ENCODE measurements around the gene UBTF. TPM values are rescaled to one million over a fixed set of nuclear protein-coding genes. Genes with fewer than 3 reads are reported as not detected.
A peak's percentile ranks its signal among the peaks of the same experiment; 100 is the strongest.
"Not testable (repeated sequence)": the region's sequence is repeated elsewhere in the genome, so short reads cannot be mapped to it uniquely, and the experiment has no call there.

UBTF gene
- total RNA-seq, 1 donor = 58.7 TPM

DNA sequence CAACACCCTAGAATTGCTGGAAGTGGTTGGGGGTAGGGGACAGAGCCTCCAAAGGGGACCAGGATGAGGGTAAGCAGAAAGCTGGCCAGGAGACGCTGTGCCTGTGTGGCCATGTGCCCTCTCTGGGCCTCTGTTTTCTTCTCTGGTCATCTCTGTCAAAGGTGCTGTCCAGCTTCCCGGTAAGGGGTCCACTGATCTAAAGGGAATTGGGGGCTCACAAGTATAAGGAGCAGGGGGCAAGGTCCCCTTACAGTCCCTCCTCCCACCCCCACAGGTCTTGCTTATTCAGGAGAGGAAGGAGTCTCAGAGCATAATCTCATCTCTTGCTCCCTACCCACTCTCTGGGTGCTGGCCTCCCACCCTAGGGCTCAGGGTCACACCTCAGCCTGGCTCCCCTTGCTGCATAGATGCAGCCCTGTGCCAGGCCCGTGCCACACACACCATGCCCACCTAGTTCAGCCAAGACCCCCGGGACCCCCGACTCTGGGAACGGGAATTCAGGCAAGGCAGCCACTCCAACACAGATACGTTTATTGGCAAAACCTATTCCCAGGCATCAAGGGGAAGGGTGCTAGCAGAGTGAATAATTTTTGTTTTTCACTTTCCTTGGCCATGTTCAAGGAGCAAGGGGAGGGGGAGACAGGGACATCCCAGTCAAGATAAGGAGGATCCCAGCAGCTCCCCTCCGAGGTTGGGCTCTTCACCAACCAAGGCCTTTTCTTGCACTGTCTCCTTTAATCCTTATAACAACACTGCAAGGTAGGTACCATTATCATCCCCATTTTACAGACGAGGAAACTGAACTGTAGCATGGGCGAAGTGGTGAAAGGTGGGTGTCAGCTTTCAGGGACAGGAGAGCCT is 28.6 kb upstream of the UBTF start:
- no peak for DNase-seq (ENCODE audit: low read depth in 2 of 3, low spot score in 2 of 3)

DNA sequence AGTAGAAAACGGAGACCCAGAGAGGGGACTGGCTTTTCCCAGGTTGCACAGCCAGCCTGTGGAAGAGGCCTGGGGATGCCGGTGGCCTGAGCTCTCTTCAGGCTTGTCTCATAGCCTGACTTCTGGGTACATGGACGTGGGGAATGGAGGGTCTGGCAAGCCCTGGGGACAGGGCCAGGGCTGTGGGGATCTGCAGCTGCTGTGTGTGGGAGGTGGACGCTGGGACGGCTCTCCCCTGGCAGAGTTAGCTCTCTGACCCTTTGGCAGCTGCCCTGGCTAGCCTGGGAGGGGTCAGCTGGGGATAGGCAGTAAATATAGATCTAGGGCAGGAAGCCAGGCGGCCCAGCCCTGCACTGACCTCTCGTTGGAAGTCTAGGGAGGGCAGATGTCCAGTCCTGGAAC is 28.0 kb upstream of the UBTF start:
- no peak for DNase-seq (ENCODE audit: low read depth in 2 of 3, low spot score in 2 of 3)

DNA sequence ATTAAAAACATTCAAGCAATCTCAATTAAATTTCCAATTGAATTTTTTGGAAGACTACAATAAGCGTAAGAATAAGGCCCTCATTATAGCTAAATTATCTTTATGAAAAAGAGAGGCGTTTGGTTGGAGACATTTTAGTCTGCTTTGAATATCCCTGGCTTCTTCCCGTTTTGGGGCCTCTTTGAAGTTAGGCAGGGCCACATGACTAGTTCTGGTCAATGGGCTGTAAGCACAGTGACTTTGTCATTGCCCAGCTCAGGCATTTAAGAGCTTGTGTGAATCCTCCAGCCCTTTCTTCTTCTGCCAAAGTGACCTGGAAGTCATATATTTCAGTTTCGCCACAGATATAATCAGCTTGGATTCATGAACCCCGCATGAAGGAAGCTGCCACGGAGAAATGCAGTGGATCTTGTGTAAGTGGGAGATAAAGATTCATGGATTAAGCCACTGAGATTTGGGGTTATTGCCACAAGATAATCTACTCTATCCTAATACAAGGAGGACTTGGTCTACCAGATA is 21.7 kb upstream of the UBTF start:
- peak in 1 of 3 donors; percentile 40 for DNase-seq (ENCODE audit: low read depth in 2 of 3, low spot score in 2 of 3)

DNA sequence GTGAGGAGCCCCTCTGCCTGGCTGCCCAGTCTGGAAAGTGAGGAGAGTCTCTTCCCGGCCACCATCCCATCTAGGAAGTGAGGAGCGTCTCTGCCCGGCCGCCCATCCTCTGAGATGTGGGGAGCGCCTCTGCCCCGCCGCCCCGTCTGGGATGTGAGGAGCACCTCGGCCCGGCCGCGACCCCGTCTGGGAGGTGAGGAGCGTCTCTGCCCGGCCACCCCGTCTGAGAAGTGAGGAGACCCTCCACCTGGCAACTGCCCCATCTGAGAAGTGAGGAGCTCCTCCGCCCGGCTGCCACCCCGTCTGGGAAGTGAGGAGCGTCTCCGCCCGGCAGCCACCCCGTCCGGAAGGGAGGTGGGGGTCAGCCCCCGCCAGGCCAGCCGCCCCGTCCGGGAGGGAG is 18.4 kb upstream of the UBTF start:
- DNase-seq (ENCODE audit: low read depth in 2 of 3, low spot score in 2 of 3) = not testable (repeated sequence)

DNA sequence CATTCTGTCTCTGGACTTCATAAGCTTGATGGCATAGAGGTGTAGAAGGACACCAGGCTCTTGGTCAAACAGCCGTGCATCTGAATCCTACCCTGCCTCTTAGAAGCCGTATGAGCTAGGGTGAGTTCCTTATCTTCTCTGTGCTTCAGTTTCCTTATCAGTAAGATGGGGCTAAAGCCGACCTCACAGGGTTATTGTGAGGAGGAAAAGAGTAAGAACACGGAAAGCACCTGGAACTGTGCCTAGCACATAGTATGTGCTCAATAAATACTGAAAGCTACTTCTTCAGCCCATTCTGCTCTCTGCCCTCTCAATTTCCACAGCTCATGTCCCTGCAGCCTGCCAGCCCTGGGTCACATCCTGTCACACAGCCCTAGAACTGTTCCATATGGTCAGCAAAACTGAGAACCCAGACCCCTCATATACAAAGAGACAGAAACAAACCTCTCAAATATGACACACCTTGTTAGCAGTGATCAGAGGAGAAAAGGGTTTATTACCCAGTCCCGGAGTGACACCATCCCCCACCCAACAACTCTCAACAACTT is 17.0 kb upstream of the UBTF start:
- DNase-seq (ENCODE audit: low read depth in 2 of 3, low spot score in 2 of 3) = no peak

DNA sequence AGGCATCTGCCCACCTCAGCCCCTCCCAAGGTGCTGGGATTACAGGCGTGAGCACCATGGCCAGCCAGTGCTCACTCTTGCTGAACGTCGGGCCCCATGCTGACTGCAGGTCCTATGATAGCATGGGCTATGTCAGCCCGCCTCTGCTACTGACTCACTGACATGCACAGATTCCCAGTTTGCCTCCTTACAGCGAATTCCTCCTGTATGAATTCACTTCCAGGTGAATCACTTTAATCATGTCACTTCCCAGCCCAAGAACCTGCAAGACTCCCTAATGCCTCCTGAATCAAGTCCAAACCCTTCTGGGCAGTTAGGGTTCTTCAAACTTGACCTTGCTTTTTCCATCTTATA is 16.1 kb upstream of the UBTF start:
- DNase-seq (ENCODE audit: low read depth in 2 of 3, low spot score in 2 of 3) = no peak

DNA sequence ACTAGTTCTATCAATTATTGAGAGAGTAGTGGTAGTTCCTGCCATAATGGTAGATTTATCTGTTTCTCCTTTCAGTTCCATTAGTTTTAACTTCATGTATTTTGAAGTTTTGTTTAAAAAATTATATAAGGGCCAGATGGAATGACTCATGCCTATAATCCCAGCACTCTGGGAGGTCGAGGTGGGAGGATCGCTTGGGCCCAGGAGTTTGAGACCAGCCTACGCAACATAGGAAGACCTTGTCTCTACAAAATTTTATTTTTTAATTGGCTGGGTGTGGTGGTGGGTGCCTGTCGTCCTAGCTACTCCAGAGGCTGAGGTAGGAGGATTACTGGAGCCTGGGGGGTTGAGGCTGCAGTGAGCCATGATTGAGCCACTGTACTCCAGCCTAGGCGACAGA is 14.1 kb upstream of the UBTF start:
- DNase-seq (ENCODE audit: low read depth in 2 of 3, low spot score in 2 of 3) = no peak

DNA sequence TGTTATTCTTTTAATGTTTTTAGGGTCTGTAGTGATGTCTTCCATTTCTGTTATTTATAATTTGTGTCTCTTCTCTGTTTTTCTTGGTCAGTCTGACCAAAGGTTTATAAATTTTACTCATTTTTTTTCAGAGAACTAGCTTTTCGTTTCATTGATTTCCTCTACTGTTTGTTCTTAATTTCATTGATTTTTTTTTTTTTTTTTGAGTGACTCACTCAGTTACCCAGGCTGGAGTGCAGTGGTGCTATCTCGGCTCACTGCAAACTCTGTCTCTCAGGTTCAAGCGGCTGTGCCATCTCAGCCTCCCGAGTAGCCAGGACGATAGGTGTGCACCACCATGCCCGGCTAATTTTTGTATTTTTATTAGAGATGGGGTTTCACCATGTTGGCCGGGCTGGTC is 12.6 kb upstream of the UBTF start:
- DNase-seq (ENCODE audit: low read depth in 2 of 3, low spot score in 2 of 3) = no peak

DNA sequence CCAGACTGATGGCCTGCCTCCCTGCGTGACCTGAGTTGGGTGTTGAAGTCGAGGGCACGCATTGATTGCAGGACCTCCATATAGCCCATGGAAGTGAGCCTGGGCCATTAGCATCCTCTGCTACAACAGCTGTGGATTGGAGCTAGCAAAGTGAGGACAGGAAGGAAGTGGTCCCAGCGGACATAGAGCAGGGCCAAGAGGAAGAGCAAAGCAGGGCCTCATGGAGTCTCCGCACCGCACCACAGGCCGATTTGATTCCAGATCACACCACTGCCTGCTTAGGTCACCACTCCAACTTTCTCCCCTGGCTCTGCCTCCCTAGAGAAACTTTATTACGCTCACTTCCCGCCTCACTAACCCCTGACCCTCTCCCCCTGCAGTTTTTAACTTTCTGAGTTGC is 10.7 kb upstream of the UBTF start:
- no peak for DNase-seq (ENCODE audit: low read depth in 2 of 3, low spot score in 2 of 3)

DNA sequence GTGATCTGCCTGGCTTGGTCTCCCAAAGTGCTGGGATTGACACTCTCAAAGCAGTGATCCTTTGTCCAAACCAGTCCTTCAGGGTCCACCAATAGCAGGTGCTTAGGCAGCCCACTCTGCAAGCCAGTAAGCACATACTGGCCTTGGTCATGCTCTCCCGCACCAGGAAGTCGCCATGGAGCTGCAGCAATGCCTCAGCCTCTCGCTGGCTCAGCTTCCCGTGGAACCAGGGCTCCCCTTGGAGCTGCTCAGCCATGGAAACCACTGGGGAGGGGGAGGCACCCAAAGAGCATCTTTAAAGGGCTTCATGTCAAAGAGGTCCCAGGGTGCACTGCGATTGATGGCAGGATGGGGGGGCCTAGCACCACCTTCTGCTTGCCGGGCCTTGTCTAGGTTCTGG is 9.6 kb upstream of the UBTF start:
- no peak for DNase-seq (ENCODE audit: low read depth in 2 of 3, low spot score in 2 of 3)

DNA sequence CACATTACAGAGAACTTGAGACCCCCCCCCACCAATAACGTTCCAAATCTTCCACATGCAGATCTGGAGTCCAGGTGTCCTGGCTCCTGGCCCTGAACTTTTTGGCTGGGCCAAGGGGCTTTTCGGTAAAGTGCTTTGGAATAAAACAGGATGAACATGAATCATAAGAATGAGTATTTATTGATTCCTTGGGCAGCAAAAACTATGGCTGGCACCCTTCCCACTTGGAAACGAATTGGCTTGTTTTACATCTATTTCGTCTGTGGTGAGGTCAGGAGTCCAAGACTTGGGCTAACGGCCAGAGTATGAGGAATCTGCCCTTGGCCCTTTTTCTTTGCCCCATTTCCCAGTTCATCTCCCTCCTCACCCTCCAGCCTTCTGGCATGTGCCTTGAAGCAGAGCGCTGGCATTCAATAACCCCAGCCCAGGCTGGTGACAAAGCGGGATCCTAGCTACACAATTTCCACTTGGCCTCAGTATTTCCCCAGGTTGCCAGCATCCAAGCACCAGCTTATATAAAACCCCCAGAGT is 4.1 kb upstream of the UBTF start:
- DNase-seq (ENCODE audit: low read depth in 2 of 3, low spot score in 2 of 3) = no peak

DNA sequence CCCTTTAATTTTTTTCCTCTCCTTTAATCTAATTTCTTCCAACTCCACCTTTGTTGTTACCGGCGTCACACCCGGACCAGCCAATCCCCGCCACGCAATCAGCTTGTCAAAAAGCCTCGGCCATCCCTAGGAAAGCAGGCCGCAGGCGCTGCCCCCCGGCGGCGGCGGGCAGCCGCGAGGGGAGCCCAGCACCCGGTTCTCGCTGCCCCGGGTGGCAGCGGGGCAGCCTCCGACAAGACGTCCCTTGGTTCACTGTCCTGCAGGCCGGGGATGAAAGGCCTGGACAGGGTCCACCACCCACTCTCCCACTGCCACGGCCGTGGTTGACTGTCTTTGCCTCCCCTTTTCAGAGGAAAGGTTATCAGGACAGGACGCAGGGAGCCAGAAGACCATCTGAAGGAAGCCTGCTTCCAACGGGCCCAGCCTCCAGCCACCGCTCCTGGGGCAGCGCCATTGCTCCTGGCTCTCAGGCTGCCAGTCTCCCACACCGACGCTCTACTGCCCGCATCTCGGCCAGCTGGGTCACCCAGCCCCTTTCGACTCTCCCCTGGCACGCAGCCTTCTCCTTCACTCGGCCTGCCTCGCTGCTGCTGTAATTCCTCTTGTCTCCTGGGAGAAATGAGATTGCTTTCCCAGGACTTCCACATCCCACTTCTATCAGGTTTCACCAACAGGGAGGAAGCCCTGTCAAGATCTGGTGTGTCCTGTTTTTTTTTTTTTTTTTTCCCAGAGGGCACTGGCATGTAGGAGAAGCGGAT is 2.8 kb upstream of the UBTF start:
- DNase-seq (ENCODE audit: low read depth in 2 of 3, low spot score in 2 of 3) = peak in 2 of 3 donors; percentile 70 to 72

DNA sequence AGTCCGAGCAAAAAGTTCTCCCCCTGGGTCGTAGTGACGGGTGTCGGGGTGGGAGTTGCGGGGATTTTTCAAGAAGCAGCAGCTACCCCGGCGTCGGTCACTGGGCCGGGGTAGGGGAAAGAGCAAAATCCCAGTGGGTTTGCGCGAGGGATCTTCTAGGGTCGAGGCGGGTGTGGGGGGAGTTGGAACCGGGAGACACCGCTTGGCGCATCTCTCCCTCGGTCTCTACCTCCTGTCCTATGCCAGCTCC is 2.3 kb upstream of the UBTF start:
- DNase-seq (ENCODE audit: low read depth in 2 of 3, low spot score in 2 of 3) = no peak

DNA sequence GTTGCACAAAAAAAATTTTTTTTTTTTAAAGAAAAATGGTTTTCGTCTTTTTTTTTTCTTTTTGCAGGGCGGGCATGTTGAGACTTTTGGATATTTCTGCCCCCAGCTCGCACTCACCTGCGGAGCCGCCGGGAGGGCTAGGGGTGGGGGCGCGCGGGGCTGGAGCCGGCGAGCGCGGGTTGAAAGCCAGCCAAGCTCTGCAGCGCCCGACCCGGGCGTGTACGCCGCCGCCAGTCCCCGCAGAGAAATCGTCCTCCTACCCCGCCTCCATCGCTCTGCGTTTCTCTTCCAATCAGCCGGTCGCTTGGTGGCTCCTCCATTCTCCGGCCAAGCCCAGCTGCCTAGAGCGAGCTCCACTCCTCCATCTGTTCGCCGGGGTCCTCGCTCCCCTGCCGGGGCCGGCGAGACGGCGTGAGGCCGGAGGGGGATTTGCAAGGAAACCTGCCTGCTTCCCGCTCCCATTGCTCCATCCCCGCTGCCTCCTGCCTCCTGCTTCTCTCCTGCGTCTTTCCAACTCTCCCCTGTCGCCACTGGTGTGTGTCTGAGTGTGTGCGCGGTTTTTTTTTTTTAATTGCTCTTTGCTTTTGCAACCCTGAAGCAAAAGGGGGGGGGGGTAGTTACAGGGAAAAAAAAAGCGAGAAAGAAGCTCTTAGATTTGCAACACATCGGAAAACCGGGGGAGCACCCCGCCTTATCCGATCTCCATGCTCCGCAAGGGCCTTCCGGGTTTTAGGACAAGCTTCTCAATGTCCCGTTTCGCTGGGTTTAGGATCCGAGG is 1.8 kb upstream of the UBTF start:
- DNase-seq (ENCODE audit: low read depth in 2 of 3, low spot score in 2 of 3) = peak in 2 of 3 donors; percentile 76 to 77

DNA sequence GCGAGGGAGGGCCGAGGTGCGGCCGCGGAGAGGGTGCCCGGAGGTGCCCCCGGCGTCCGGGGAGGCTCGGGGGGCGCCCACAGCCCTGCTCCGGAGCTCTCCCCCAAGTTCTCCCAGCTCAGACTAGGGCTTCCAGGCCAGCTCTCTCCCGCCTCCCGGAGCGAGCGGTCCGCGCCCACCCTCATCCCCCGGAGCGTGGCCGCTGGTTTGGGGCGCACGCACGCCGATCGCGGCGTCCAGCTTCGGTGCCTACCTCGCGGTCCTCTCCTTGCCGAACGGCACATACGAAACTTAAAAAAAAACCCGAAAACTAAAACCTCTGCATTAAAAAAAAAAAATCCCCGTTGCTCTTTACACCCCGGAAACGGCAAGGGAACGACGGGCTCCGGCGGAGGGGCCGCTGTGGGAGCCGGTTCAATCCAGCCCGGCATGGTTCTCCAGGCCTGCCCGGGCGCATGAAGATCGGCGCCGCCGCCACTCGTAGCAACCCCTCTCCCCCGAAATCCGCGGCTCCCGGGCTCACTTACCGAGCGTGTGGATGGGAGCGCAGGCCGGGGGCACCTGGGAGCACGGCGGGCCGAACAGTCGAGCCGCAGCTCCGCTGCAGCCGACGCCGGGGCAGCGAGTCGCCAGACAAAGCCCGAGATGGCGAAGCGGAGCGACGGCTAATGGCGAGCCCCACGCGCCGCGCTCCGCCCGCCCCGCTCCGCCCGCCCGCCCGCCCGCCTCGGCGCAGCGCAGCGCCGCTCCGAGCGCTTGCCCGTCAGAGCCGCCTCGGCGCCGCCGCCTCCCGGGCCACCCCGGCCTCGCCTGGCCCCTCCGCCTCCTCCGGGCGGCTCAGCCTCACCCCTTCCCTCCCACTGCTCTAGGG is 973 bp upstream of the UBTF start:
- peak in 1 of 3 donors; percentile 61 for DNase-seq (ENCODE audit: low read depth in 2 of 3, low spot score in 2 of 3)

DNA sequence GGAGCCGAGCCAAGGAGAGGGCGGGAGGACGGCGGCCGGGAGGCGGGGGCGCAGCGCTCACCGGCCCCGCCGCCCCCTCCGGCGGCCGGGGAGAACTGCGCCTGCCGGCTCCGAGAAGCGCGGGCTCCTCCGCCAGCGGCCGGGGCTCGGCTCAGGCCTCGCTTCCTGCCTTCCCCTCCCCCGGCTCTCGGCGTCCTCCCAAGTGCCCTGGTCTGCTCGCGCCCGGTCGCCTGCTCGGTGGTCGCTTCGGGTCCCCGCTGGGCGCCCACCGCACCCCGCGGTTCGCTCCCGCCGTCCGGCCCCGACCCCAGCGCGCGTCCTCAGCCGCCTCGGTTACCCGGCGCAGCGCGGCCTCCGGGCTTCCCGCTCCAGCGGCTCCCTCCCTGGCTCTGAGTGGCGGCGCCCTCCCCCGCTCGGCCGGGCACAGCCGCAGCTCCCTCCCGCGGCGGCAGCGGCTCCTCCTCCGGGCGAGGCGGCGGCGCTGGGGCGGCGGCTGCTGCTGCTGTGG is 313 bp downstream of the UBTF start:
- peak in 2 of 3 donors; percentile 49 to 81 for DNase-seq (ENCODE audit: low read depth in 2 of 3, low spot score in 2 of 3)

DNA sequence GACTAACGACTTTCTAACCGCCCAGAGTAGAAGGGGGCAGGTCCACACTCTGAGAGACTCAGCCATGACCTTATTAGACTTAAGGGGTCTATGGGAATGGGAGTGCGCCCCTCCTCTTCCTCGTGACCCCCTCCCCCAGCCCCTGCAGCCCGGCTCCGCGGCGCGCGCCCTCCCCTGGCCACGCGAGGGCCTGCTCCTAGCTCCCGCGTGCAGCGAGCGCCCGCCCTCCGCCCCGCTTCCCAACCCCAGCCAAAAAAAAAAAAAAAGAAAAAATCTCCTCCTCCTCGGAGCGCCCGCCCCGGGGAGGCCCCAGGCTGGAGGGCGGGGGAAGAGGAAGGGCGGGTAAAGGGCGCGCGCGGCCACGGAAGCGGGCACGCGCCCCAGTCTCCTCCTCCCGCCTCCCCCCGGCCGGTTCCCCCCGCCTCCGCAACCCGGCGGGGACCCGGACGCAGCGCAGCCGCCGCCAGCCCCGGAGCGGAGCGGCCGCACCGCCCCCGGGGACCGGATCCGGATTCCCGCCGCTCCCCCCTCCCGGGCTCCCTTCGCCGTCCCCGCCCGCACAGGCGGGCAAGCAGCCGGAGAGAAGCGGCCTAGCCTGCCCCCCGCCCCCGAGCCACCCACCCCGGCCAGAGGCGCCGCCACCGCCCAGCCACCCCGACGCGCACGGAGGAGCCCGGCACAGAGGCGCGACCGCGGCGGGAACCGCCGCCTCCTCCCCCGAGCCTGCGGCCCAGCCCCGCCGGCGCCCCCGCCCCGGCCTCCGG is 949 bp downstream of the UBTF start:
- peak; percentile 79 to 94 (median 87) for DNase-seq (ENCODE audit: low read depth in 2 of 3, low spot score in 2 of 3)

DNA sequence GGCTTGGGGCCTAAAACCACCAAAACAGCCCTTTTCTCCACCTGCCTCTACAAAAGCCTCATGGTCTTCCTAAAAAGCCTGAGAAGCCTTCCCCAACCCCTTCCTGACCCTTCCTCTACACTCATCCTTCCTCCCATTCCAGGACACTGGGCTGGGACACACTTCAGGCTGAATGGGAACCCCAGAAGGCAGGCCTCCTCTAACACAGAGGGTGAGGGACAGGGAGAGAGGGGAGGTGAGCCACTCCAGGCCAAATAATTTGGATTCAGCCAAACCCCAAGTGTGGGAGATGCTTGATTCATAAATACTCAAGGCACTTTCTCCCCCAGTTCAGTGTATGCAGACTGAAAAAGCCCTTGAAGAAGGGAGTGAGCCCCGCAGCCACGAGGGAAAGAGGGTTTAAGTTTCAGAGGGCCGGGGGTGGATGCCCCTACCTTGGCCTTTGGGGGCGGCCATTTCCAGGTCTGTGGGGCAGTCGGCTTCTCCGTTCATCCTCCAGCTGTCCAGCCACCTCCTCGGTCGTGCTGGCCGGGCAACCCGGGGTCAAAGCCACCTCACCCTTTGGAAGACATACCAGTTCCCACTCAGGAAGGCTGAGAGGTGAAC is 1.6 kb downstream of the UBTF start:
- DNase-seq (ENCODE audit: low read depth in 2 of 3, low spot score in 2 of 3) = no peak

DNA sequence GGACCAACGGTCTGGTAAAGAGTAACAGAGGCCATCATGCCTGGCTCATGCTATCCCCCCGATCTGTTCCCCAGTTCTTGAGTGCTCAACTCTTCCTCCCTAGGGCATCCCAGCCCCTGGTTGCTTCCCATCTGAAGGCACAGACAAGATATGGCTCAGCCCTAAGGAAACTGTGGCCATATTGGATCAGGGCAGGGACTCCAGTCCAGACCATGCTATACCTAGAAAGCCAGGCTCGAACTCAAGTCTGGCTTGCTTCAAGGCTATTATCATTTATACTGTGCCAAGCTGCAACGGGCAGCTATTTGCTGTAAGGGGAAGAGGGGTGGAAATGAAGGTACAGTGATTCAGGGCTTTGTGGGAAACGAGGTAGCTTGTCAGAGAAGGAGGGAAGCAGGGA is 2.8 kb downstream of the UBTF start:
- no peak for DNase-seq (ENCODE audit: low read depth in 2 of 3, low spot score in 2 of 3)

Data from hematopoietic multipotent progenitor cell (in vitro differentiated cells).